Mesodermal cell (in vitro differentiated cells): ENCODE data around the gene GCK.
A peak's percentile ranks its signal among the peaks of the same experiment; 100 is the strongest.

Source experiments
- H3K27ac ChIP-seq: 2 replicates; pipeline ENCODE4 v1.7.0; 2013; ENCODE audit warnings: mild to moderate bottlenecking, low read depth, low read length, moderate library complexity; ENCODE audit not compliant: severe bottlenecking
- H3K36me3 ChIP-seq: 2 replicates; pipeline ENCODE4 v1.7.1; 2013; ENCODE audit warnings: mild to moderate bottlenecking, low read length, moderate library complexity; ENCODE audit not compliant: control insufficient read depth, insufficient read depth
- H3K4me1 ChIP-seq: one replicate; pipeline ENCODE4 v1.7.1; 2013; ENCODE audit warnings: mild to moderate bottlenecking, low read length; ENCODE audit not compliant: insufficient read depth, control insufficient read depth, poor library complexity, severe bottlenecking
- H3K4me3 ChIP-seq: 2 replicates; pipeline ENCODE4 v1.7.0; 2013; ENCODE audit warnings: low read length, control low read depth, mild to moderate bottlenecking; ENCODE audit not compliant: insufficient read depth, poor library complexity, severe bottlenecking; ENCODE audit errors: extremely low read depth
- H3K9me3 ChIP-seq: 2 replicates; pipeline ENCODE4 v1.7.1; 2013; ENCODE audit warnings: mild to moderate bottlenecking, low read length, moderate library complexity; ENCODE audit not compliant: control insufficient read depth
- WGBS, 2 experiments: methylation state at CpG; one replicate each; pipeline ENCODE4 v1.1.5; 2013; ENCODE audit warnings: missing lambda C conversion rate in 2 of 2; ENCODE audit not compliant: insufficient coverage in 2 of 2; 5-methylcytosine and 5-hydroxymethylcytosine counted together

Gene GCK

GRCh38 chr7:44100458-44101302, 88.6 kb downstream of the GCK start:
- H3K36me3 ChIP-seq, result peaks cover 2% of the 10 kb centered on the region
- H3K4me1 ChIP-seq, result peaks cover 17% of the 10 kb centered on the region
- WGBS, 2 experiments, result 86 to 87% methylated on average over 5 to 6 of the region's 10 CpGs
- peak overlapping the region; percentile 77 for H3K27ac ChIP-seq
- no peaks in the 10 kb centered on the region for H3K9me3 ChIP-seq
- no peak overlapping the region for H3K4me3 ChIP-seq

GRCh38 chr7:44099669-44100068, 89.6 kb downstream of the GCK start:
- H3K4me3 ChIP-seq, result no peak overlapping the region
- no peaks in the 10 kb centered on the region for H3K36me3 ChIP-seq
- no peaks in the 10 kb centered on the region for H3K9me3 ChIP-seq
- peaks cover 14% of the 10 kb centered on the region for H3K4me1 ChIP-seq
- 81 to 97% methylated on average over 2 to 3 of the region's 4 CpGs for WGBS, 2 experiments
- peak overlapping the region; percentile 23 for H3K27ac ChIP-seq

GRCh38 chr7:44098092-44099068, 90.9 kb downstream of the GCK start:
- 90 to 91% methylated on average over 4 to 5 of the region's 6 CpGs for WGBS, 2 experiments
- peaks cover 14% of the 10 kb centered on the region for H3K4me1 ChIP-seq

GRCh38 chr7:44097064-44097932, 91.9 kb downstream of the GCK start:
- 85 to 96% methylated on average over 7 to 8 of the region's 9 CpGs for WGBS, 2 experiments
- Histone ChIP-seq H3K36me3 (no peaks in the 10 kb centered on the region), H3K27ac (no peak overlapping the region), H3K4me3 (no peak overlapping the region), H3K9me3 (no peaks in the 10 kb centered on the region), H3K4me1 (peaks cover 14% of the 10 kb centered on the region)

More at GRCh38 chr7:44098092-44099068, 90.9 kb downstream of the GCK start:
- Histone ChIP-seq H3K36me3 (no peaks in the 10 kb centered on the region), H3K9me3 (no peaks in the 10 kb centered on the region), H3K4me3 (no peak overlapping the region), H3K27ac (no peak overlapping the region)

- 88 to 93% methylated on average over 6 to 8 of the region's 8 CpGs for WGBS, 2 experiments
- H3K9me3 ChIP-seq, result no peaks in the 10 kb centered on the region
Observed at GRCh38 chr7:44096326-44096881, 92.8 kb downstream of the GCK start.

GRCh38 chr7:44095781-44096180, 93.5 kb downstream of the GCK start:
- Histone ChIP-seq H3K4me3 (no peak overlapping the region), H3K4me1 (peaks cover 9% of the 10 kb centered on the region), H3K27ac (no peak overlapping the region), H3K9me3 (no peaks in the 10 kb centered on the region), H3K36me3 (no peaks in the 10 kb centered on the region)
- 95 to 100% methylated on average over 1 to 3 of the region's 3 CpGs for WGBS, 2 experiments

More at GRCh38 chr7:44096326-44096881, 92.8 kb downstream of the GCK start:
- Histone ChIP-seq H3K4me1 (peaks cover 11% of the 10 kb centered on the region), H3K4me3 (no peak overlapping the region), H3K27ac (no peak overlapping the region), H3K36me3 (no peaks in the 10 kb centered on the region)

- WGBS, 2 experiments, result 71 to 96% methylated on average over 2 of the region's 2 CpGs
- H3K36me3 ChIP-seq, result no peaks in the 10 kb centered on the region
- H3K27ac ChIP-seq, result no peak overlapping the region
- H3K4me1 ChIP-seq, result peaks cover 3% of the 10 kb centered on the region
- no peak overlapping the region for H3K4me3 ChIP-seq
- no peaks in the 10 kb centered on the region for H3K9me3 ChIP-seq
Observed at GRCh38 chr7:44094883-44095592, 94.2 kb downstream of the GCK start.

GRCh38 chr7:44094365-44094764, 94.9 kb downstream of the GCK start:
- no peaks in the 10 kb centered on the region for H3K36me3 ChIP-seq
- 90 to 100% methylated on average over 2 of the region's 2 CpGs for WGBS, 2 experiments
- H3K27ac ChIP-seq, result no peak overlapping the region
- no peaks in the 10 kb centered on the region for H3K4me1 ChIP-seq
- H3K4me3 ChIP-seq, result no peak overlapping the region
- no peaks in the 10 kb centered on the region for H3K9me3 ChIP-seq
